HG03442 (cell line): ENCODE measurements around the gene DUSP8.
"Not testable (repeated sequence)": the region's sequence is repeated elsewhere in the genome, so short reads cannot be mapped to it uniquely, and the experiment has no call there.

Experiments
- ATAC-seq: cut with Tn5 transposase; IDR thresholded peaks from one replicate; pipeline ENCODE4 v1.9.1; 2021; ENCODE audit warnings: mild to moderate bottlenecking, moderate library complexity; ENCODE audit not compliant: unreplicated experiment

The DUSP8 gene

DNA sequence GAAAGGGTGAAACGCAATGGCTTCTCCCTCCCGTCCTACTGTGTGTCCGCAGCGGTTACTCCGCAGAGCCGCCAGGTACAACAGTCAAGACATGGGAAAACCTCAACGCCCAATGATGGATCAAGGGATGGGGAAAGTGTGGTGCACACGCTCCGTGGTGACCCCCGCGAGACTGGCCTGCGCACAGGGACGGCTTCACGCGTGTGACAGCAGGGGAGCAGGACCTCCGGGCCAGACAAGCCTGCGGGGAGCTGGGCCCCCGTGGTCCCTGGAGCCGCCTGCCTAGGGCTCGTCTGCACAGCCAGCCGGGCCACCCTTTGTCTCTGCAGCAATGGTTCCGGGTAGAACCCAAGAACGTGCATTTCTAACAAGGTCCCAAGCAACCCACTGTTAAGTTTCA is 53.8 kb downstream of the DUSP8 start:
- no peak for ATAC-seq

DNA sequence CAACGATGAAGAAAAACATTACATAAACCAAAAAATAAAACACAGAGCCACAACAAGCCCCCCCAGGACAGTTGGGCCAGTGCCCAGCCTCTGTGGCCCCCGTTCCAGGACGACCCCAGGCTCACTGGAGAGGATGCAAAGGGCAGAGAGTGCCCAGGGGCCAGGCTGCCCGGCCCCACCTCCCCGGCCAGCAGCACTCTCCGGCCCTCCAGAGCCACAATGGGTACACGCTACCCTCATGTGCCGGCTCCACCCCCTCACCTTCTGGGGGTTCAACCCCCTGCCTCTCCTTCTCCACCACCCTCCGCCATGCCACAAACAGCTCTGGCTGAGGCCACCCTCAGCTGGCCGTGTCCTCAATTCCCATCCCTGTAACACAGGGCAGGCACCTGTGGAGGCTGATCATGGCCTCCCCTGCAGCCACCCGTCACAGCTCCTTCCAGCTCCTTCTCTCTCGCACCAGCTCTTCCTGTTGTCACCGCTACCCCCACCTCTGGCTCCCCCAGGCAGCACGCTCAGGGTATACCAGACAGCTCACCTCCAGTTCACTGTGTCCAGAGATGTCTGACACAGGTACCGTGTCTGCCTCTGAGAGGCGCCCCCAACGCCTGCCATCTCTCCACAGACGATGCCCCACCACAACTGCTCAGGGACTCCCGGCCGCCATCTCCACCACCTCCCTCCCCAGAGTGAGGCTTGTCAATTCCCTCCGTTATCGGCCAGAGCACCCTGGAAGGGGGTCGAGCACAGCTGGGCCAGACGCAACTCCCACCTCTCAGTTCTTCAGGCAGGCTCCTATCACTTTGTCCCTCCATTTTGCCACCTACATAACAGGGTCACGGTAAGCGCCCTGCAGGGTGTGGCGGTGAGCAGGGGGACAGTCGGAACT is 54.7 kb downstream of the DUSP8 start:
- ATAC-seq, result no peak

DNA sequence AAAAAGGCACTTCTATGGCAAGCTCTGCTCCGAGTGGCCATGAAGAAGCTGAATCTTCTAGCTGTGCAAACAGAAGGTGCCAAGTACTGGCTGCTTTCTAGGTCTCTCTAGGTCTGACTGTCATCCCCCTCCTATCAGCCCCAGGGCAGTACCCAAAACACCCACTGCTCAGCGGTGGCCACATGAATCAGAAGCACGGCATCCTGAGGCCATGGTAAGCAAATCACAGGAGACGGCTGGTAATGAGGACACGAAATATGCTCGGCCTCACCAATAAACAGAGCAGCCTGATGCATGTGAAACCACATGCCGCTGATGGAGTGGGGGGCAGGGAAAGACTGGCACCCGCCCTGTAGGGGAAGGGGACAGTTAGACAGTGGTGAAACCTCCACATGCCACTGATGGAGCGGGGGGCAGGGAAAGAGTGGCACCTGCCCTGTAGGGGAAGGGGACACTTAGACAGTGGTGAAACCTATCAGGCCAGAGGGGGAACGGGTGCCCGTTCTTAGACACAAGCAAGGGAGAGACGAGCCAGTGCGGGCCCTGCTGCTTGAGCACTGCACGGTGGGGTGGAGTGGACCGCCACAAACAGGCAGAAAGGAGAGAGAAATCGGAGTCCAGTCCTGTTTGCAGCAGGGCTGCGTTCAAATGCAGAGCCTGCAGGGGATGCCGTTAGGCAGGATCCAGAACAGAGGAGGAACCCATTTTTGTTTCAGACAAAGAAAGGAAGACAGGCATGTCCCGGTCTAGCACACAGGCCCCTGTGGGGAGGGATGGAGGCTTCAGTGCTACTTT is 55.6 kb downstream of the DUSP8 start:
- no peak for ATAC-seq

DNA sequence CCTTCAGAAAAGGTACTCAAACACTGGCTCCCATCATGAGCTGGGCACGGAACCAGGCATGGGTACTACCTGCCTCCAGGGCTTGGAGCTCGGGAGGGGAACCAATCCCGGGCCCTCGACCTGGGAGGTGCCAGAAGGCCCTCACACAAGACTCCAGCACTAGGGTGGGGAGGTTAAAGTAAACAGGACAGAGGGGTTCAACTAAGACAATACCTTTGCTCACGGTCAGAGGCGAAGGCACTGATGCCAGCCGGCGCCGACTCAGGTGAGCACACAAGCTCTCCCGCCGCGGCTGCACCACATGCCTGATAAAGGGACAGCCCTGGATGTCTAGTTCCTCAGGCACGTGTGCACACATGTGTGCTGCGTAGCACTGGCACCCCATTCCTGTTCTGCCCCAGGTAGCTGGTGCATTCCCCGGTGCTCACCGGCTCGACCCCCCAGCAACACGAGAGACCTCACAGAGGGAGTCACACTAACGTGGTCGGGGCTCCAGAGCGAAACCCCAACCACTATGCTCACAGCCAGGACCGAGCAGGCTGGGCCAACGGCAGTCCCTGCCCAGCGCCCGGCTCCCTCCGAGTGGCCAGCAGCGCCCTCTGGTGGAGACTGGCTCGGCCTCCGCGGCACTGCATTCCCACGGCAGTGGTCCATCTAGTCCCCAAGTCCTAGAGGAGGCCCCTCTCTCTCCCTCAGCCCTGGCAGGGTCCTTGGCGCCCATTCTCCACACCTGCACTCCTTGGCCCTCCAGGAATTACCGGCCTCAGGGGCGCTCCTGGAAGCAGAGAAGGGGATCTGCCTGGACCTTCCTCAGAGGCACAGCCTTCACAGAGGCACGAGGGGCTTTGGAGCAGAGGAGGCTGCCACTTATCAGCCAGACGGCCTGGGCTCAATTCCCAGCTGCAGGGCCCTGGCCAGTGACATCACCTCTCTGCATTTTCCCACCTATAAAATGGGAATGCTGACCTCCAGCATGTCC is 56.7 kb downstream of the DUSP8 start:
- ATAC-seq, result no peak

DNA sequence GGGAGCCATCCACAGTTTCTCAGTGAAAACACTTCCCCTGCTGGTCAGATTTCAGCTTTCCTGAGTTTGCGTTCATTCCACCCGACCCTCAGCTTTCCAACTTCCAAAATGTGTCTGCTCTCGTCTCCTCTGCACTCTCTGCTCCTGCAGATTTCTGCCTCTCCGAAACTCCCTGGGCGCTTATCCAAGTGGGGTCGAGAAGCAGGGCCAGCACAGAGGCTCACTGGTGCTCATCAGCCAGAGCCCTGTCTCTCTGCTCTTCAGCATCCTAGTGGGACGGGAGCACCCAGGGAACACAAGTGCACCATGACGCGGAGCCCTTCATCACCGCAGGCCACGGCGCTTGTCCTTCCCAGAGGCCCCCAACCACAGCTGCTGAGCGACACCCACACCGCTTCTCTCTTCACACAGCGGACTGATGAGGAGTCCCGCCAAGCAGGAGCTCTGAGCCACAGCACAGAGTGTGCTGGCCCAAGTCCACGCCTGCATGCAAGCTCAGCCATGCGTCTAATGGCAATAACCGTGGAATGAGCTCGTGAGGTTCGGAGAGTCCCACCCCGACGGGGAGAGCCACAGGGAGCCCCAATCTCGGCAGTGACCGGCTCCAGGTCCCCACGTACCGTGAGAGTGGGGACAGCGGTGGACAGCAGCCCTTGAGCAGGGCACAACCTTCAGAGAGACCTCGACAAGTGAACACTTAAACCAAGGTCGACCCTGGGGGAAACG is 57.6 kb downstream of the DUSP8 start:
- no peak for ATAC-seq

DNA sequence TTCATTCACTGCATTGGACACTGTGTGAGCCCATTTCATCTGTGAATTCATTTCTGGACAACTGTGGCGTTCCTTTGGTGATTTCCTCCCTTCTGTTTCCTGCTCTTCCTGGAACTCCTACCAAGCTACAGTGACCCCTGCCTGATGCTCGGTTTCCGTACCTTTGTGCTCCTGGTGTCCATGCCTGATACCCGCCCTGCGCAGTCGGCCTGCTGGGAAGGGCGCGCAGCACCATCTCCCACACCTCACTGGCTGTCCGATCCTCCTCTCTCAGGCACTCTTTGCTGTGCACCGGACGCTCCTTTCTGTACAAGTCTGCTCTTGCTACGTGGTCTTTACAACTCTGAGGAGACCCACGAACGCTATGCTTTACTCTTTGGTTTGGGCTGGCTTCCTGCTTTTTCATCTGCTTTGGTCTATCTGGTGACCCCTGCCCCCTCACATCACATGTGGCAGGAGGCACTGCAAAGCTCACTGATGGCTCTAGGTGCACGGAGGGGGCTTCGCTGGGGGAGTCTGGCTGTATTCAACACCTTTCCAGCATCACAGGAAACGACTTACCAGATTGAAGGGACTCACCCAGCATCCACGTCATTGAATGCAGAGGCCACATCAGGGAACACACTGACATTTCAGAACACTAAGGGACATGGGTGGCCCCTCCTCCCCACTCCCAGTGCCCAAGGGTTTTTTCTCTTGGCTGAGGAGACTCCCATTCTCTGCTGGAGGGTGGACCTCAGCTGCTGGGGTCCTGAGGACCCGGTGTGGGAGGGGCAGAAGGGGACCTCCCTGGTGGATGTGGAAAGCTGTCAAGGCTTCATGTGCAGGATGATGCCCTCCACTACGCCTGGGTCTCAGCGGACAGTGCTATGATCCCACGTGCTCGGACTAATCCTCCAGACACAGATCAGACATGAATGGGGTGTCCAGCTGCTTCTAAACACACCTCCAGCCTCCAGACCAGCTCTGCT is 58.5 kb downstream of the DUSP8 start:
- ATAC-seq, result no peak

DNA sequence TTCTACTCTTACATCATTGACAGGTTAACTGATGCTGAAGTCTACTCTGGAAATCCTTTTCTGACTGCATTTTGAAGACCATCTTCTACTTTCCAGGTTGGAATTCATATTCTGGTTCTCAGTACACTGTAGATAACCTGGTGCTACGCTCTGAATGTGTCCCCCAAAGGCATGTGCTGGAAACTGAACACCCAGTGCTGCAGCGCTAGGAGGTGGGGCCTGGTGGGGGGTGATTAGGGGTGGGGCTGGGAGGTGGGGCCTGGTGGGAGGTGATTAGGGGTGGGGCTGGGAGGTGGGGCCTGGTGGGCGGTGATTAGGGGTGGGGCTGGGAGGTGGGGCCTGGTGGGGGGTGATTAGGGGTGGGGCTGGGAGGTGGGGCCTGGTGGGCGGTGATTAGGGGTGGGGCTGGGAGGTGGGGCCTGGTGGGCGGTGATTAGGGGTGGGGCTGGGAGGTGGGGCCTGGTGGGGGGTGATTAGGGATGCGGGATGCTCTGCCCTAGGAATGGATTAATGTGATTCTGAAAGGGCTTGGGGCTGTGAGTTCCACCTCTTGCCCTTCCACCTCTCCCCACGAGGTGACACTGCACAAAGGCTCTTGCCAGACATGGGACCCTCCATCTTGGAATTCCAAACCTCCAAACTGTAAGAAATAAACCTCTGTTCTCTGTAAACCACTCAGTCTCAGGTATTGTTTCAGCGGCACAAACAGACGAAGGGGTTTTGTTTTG is 59.4 kb downstream of the DUSP8 start:
- ATAC-seq, result not testable (repeated sequence)

DNA sequence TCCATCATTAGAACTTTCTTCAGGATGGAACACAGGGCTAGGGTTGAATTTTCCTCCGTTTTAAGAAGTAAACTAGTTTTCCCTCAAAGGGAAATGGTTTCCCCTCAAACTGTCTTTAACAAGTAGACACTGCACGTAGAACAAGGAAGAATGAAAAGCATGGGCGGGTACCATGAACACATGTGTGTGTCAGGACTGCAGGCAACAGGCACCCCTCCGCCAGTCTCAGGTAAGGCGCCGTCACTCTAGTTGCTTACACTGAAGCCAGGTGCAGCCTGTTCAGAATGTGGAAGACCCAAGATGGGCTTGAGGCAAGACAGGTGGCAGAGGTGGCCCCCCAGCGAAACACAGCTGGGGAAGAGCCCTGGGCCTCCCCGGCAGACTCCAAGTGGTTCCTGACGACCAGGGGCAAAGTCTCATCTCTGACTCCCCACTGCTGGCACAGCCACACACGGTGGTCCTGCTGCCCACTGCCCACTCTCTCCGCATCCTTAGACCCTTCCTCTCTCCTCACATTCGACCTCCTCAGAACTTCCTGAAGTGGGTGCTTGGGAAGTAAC is 60.1 kb downstream of the DUSP8 start:
- no peak for ATAC-seq

DNA sequence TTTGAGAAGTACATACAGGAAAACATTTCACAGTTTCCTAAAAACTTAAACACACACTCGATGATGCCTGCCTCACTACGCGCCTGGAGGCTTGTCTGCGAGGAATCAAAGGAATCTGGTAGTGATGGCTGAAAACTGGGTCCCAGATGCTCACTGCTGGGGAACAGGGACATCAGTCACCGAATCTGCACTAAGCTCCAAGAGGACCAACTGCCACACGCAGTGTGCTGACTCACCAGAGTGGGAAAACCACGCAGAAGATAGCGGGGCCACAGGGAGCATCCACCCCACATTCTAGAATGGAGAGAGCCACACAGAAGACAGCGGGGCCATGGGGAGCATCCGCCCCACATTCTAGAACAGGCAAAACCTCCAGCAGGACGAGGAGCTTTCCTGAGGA is 61.1 kb downstream of the DUSP8 start:
- ATAC-seq, result no peak

DNA sequence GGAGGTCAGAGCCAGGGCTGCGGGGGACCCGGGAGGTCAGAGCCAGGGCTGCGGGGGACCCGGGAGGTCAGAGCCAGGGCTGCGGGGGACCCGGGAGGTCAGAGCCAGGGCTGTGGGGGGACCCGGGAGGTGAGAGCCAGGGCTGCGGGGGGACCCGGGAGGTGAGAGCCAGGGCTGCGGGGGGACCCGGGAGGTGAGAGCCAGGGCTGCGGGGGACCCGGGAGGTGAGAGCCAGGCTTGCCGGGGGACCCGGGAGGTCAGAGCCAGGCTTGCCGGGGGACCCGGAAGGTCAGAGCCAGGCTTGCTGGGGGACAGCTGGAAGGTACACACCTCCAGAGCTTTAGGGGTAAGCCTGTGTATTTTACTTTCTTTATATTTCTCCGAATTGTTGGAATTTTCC is 61.7 kb downstream of the DUSP8 start:
- ATAC-seq, result not testable (repeated sequence)

DNA sequence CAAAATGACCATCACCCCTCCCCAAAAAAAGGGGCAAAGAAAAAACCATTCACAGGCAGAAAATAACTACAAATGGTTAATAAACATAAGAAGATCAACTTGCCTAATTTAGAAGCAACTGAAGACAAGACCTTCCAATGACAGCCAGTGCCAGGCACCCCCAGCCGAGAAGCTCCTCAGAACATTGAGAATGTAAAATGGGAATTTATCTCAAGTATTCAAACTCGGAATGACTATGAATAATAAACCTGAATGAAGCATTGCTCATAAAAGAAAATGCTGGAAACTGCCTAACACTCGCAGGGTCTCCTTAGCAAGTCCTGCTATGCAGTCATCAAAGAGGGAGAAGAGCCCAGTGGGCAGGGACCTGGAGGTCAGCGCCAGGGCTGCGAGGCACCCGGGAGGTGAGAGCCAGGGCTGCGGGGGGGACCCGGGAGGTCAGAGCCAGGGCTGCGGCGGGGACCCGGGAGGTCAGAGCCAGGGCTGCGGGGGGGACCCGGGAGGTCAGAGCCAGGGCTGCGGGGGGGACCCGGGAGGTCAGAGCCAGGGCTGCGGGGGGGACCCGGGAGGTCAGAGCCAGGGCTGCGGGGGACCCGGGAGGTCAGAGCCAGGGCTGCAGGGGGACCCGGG is 62.3 kb downstream of the DUSP8 start:
- no peak for ATAC-seq

DNA sequence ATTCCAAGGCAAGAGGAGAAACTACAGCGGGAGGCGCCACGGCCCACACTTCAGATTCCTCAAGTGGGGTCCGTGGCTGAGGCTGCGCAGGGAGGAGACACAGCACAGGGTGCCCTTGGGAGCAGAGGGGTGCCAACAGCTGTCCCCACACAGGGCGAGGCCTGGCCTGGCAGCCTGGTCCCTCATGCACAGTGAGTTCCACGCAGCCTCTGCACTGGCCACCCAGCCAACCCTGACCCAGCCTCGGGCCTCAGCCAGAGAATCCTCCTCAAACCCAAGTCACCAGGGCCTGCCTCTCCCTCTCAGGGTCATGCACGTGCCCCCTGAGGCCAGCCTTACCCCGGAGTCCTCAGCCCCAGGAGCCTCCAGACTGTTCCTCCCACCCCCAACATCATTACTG is 63.1 kb downstream of the DUSP8 start:
- no peak for ATAC-seq

DNA sequence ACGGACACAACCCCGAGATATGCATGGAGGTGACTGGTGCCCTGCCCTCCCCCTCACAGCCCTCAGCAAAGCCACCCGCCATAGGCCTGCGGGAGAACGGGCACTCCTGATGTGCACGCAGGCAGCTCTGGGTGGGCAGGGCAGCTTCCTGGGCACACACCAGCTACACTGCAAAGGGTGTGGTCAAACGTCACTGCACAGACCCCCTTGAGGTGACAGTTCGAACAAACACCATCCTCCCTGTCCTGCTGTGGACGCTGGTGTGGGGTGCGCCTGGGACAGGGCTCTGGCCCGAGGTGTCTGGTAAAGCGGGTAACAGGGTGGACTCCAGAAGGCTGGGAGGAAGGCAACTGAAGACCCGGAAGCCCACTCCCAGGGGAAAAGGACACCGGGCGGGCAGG is 63.6 kb downstream of the DUSP8 start:
- no peak for ATAC-seq

DNA sequence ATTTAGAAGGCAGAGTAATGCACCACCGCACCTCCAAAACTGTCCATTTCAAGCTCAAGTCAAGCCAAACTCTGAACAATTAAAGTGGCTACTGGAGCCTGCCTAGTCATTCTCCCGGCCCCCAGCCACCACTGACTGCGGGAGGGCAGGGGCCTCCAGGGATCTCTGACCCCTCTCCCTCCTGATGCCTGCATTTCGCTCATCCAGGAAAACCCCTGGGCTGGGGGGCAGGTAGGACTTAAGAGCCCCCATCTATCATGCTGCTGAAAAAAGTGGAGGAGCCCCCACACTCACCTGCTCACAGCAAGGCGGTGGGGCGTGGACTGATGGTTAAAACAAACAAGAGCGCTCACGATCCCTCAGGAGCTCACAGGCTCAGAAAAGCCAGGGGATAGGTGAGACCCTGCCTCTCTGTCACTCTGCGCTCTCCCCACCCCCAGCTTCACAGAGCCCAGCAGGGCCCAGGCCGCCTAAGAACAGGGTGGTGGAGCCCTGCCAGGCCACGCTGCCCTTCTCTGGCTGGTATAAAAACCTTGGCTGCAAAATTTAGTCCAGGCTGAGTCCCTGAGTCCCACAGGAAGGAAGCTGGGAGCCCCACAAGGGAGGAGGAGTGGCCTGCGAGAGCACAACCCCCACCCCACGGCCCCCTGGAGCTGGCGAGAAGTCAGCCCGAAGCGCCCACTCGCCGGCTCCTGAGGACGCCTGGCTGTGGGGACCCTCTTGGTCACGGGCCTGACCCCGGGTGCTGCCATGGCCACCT is 64.5 kb downstream of the DUSP8 start:
- ATAC-seq, result no peak

DNA sequence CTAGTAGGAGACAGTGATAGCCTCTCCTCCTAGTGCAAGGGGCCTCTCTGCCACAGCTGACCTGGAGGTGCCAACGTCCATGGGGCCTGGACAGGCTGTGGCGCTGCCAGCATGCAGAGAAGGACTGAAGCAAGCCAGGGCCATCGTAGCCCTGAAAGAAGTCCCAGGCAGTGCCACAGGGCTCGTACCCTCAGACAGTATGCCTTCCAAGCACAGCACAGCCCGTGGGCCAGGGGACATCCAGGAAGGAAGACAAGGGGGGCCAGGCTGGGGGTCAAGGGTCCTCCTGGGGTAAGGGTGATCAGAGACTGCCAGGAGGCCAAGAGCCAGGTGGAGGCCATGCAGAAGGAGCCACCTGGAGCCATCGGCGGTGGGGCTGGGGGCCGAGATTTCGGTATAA is 65.1 kb downstream of the DUSP8 start:
- no peak for ATAC-seq

DNA sequence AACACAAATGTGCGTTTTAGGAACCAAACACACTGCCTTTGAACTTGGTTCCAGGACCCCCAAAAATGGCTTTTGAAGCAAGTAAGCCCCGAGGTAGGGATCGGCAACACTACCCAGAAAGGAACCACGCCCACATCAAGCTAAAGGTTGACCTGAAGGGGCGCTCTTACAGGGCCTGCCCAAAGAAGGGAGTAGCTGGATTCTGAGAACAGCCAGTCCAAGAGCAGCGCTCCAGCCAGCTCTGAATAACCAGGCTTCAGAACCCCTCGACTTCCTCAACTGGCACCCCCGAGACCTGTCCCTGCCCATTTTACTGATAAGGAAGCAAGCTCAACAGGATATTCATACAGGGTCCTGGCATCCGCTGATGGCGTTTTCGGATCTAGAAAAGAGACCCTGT is 66.6 kb downstream of the DUSP8 start:
- no peak for ATAC-seq
